Posterior vena cava (tissue), 2 donors: ENCODE results near the gene ACTN3. TPM values are rescaled to one million over a fixed set of nuclear protein-coding genes. Genes with fewer than 3 reads are reported as not detected.
"Not testable (repeated sequence)": the region's sequence is repeated elsewhere in the genome, so short reads cannot be mapped to it uniquely, and the experiment has no call there.

Experiments
- DNase-seq: peaks from one replicate; pipeline ENCODE4 v3.0.0-alpha.2; 2020; ENCODE audit warnings: low spot score
- intact Hi-C, 2 donors: fragments of 100-400 bp; cut with DNase I; formaldehyde crosslinking; loops; one replicate each; pipeline versions ENCODE4 v1.14.1 to v1.14.2; 2022 to 2023
- total RNA-seq, 2 donors: library from RNA; stranded (reverse); fragmentation: NEBNext Ultra II Directional; extraction: Animal tissue kit (Norgen Biotek cat#: 25700); gene quantifications; one replicate each; pipeline ENCODE4 v1.2.1, GENCODE V29; 2021
- donor health status: DM: yes; HTN: yes; CAD: no.
- donor health status: DM: yes; HTN: yes; CAD: no.

The ACTN3 gene
- total RNA-seq, 2 donors from 2014 or later = 0.14 to 0.51 TPM

GRCh38 chr11:66543263-66544107, 3.2 kb upstream of the ACTN3 start:
- intact Hi-C loops = no loop called here
- DNase-seq = peak; percentile 90

GRCh38 chr11:66544952-66545351, 1.8 kb upstream of the ACTN3 start:
- intact Hi-C loops, DNase-seq: not testable (repeated sequence)

GRCh38 chr11:66545701-66546367, 869 bp upstream of the ACTN3 start, which contains the start of gene ZDHHC24:
ZDHHC24 (minus strand) TSS chr11:66546048; CDS start chr11:66546003, 45 bp downstream.
- peak; percentile 99 for DNase-seq
- intact Hi-C loops = no loop called here

GRCh38 chr11:66546966-66547661, 411 bp downstream of the ACTN3 start:
- intact Hi-C loops = no loop called here
- DNase-seq = no peak

GRCh38 chr11:66547662-66548009, 933 bp downstream of the ACTN3 start:
- intact Hi-C loops = no loop called here

GRCh38 chr11:66548041-66548440, 1.3 kb downstream of the ACTN3 start:
- intact Hi-C loops = no loop called here

More at GRCh38 chr11:66547662-66548009, 933 bp downstream of the ACTN3 start:
- DNase-seq = no peak

GRCh38 chr11:66548774-66549630, 2.3 kb downstream of the ACTN3 start:
- intact Hi-C loops = no loop called here
- no peak for DNase-seq

More at GRCh38 chr11:66548041-66548440, 1.3 kb downstream of the ACTN3 start:
- DNase-seq = no peak

- no peak for DNase-seq
- intact Hi-C loops = no loop called here
Observed at GRCh38 chr11:66549696-66550095, 3.0 kb downstream of the ACTN3 start.

GRCh38 chr11:66550887-66551286, 4.2 kb downstream of the ACTN3 start:
- intact Hi-C loops = no loop called here
- no peak for DNase-seq

GRCh38 chr11:66554602-66555001, 7.9 kb downstream of the ACTN3 start:
- DNase-seq = no peak
- intact Hi-C loops = no loop called here

- intact Hi-C loops = no loop called here
- no peak for DNase-seq
Observed at GRCh38 chr11:66555416-66555815, 8.7 kb downstream of the ACTN3 start.

GRCh38 chr11:66556086-66556485, 9.4 kb downstream of the ACTN3 start:
- DNase-seq = no peak
- intact Hi-C loops = no loop called here

- peak; percentile 80 for DNase-seq
- intact Hi-C loops = loop anchor here in 1 of 2 donors (2.0 kb wide), 1 partner anchor 45 kb away; no protein-coding TSS in a partner anchor
Observed at GRCh38 chr11:66557733-66558326, 11.1 kb downstream of the ACTN3 start.

GRCh38 chr11:66559142-66559865, 12.6 kb downstream of the ACTN3 start:
- peak; percentile 80 for DNase-seq
- intact Hi-C loops = loop anchor here in 1 of 2 donors (2.0 kb wide), 1 partner anchor 43 kb away; no protein-coding TSS in a partner anchor

- DNase-seq = no peak
- intact Hi-C loops = loop anchor here in 1 of 2 donors (2.0 kb wide), 1 partner anchor 43 kb away; no protein-coding TSS in a partner anchor
Observed at GRCh38 chr11:66559866-66560676, 13.4 kb downstream of the ACTN3 start.

GRCh38 chr11:66561178-66561974, 14.7 kb downstream of the ACTN3 start:
- intact Hi-C loops = no loop called here
- DNase-seq = no peak
